Measurements from ENCODE around the gene MMP15.
A peak's percentile ranks its signal among the peaks of the same experiment; 100 is the strongest.
"Not testable (repeated sequence)": the region's sequence is repeated elsewhere in the genome, so short reads cannot be mapped to it uniquely, and the experiment has no call there.

Gene MMP15

DNA sequence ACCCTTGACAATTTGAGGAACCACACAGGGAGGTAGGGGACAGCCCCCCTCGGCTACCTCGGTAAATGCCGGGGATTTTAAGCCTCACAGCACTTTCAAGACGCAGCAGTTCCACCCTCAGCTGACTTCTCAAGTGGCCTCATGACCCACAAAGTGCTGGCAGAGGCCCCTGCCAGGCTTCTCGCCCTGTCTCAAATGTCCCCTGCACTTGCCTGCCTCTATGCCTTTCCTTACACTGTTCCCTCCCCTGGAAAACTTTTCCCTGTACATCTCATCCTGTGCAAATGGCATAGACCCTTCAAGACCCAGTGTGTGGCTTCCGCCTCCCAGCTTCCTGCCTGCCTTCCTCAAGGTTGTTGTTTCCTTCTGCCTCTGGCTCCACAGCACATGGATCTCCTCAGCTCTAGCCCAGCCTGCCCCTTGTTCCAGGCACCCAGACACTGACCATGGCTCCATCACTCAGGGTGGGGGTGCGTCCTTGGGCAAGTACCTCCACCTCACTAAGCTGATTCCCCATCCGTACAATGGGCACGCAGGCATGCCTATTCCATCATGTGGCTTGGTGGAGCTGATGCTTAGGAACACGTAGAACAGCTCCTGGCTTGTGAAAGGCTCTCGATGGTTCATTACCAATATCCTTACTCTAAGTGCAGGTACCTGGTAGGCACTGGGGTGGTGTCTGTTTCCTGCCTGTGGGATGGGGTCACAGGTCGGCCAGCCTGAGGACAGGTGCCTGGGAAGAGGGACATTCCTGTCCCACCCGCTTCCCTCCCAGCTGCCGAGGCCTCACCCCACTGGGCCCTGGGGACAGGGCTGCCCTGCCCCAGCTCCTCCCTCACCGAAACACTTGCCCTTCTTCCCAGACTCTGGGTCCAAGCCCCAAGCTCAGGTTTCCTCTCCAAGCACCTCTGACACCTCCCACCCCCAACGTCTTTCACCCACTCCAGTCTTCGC is 24.0 kb downstream of the MMP15 start:
- no peak for DNase-seq

DNA sequence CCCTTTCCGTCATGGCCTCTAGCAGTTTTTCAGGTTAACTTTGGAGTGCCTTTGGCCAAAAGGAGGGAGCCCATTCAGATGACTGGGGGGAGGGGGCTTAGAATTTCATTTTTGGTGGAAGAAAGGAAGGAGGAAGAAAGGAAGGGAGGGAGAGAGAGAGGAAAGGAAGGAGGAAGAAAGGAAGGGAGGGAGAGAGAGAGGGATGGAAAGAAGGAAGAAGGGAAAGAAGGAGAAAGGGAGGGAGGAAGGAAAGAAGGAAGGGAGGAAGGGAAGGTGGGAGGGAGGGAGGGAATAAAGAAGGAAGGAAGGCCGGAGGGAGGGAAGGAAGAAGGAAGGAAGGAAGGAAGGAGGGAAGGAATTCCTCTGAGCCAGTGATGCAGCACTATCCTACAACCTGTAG is 25.7 kb downstream of the MMP15 start:
- DNase-seq: no peak

DNA sequence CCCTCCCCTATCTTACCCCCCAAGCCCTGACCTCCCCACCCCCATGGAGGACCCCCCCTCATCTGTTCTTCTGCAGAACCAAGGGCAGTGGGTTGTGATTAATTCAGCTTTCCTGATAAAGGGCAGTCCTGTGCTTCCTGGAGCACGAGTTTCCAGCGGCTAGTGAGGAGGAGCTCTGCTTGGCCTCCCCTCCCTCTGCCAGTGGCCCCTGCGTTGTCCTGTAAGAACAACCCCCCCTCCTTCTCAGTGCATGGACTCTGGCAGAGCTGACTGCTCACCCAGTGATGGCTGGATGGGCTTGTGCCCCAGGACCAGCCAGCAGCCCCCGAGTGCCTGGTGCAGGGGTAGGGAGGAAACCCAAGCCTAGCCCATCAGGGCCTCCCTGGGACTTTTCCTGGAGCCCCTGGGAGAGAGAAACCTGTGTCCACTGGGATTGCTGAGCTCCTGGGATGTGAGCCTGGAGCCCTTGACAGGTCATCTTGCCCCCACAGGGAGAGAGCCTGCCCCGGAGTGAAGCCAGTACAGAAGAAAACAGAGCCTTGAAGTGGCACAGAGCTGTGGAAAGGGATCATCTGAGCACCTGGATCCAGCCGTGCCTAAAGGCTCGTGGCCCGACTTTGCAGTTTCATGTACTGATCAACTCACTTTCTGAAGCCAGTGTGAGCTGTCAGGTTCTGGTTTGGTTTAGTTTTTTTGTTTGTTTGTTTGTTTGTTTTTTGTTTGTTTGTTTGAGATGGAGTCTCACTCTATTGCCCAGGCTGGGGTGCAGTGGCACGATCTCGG is 26.5 kb downstream of the MMP15 start:
- DNase-seq: no peak

DNA sequence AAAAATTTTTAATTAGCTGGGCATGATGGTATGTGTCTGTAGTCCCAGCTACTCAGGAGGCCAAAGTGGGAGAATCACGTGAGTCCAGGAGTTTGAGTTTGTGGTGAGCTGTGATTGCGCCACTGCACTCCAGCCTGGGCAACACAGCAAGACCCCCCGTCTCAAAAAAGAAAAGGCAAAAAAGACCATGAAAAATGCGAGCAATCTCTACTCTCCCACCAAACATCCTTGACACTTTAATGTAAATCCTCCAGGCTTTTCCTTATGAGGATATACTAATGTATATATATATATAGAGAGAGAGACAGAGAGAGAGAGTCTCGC is 28.1 kb downstream of the MMP15 start:
- DNase-seq: no peak

- DNase-seq: no peak
Measured at GRCh38 chr16:58054289-58054688, 28.7 kb downstream of the MMP15 start.

GRCh38 chr16:58056580-58056979 is 31.0 kb downstream of the MMP15 start:
- no peak for DNase-seq

DNA sequence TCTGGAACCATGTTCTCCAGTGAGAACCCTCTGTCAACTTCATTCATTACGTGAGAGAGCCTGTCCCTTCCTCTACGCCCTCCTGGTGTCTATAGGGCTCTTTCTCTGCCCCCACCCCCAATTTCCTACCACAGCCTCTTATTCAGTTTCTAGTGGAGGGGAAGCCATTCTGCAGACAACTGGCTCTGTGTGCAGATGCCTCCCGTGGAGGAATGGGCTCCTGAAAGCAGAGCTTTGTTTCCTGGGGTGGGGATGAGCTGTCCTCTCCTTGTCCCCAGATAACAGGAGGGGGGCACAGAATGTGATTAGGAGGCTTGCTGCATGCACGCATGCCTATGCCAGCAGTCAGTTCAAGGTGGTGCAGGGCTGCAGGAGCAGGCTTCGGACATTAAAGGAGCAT is 31.6 kb downstream of the MMP15 start:
- no peak for DNase-seq

- DNase-seq: no peak
Measured at GRCh38 chr16:58057784-58058183, 32.2 kb downstream of the MMP15 start.

- no peak for DNase-seq
Measured at GRCh38 chr16:58062821-58063220, 37.3 kb downstream of the MMP15 start.

DNA sequence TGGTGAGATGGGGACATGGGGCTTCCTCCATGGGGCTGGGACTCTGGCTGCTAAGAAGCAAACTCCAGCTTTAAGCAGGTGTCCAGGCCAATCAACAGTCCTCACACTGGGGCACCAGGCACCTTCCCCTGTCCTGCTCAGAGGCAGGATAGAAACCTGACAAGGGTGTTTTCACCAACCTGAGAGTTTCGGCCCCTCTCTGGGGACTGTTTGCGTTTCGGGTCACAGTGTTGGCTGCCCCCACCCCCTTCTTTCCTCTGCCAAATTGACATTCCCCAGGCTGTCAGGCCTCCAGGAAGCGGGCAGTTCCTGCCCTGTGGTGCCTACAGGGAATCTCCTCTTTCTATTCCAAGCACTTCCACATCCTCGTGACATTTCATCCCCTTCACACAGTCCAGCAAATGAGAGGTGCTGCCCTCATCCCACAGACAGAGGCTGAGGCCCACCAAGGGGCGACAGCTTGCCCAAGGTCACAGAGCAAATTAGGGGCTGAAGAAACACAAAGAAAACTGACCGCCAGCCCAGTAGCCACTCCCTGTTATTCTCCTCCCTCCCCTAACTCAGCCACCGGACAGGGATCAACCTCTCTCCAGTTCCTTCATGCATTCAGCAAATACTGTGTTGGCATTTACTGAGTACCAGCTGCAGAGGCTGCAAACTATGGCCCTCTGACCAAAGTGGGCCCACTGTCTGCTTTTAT is 38.0 kb downstream of the MMP15 start:
- DNase-seq: no peak

- no peak for DNase-seq
Measured at GRCh38 chr16:58070585-58070984, 45.0 kb downstream of the MMP15 start.

- DNase-seq: not testable (repeated sequence)
Measured at GRCh38 chr16:58072134-58072533, 46.6 kb downstream of the MMP15 start.

DNA sequence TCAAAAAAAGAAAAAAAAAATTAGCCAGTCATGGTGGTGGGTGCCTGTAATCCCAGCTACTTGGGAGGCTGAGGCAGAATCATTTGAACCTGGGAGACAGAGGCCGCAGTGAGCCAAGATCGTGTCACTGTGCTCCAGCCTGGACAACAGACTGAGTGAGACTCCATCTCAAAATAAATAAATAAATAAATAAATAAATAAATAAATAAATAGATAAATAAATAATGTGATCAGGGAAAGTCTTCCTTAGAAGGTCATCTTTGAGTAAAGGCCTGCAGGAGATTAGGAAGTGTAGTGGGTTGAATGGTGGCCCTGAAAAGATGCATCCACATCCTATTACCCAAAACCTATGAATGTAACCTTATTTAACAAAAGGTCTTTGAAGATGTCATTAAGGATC is 47.5 kb downstream of the MMP15 start:
- DNase-seq: not testable (repeated sequence)

DNA sequence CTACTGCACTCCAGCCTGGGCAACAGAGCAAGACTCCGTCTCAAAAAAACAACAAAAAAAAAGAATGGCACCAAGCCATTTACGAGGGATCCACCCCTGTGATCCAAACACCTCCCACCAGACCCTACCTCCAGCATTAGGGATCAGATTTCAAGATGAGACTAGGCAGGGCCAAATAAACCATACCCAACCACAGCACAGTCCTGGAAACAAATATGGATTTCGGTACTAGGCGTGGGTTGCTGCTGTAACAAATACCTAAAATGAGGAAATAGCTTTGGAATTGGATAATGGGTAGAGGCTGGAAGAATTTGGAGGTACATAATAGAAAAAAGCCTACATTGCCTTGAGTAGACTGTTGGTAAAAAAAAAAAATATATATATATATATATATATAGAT is 49.1 kb downstream of the MMP15 start:
- no peak for DNase-seq

DNA sequence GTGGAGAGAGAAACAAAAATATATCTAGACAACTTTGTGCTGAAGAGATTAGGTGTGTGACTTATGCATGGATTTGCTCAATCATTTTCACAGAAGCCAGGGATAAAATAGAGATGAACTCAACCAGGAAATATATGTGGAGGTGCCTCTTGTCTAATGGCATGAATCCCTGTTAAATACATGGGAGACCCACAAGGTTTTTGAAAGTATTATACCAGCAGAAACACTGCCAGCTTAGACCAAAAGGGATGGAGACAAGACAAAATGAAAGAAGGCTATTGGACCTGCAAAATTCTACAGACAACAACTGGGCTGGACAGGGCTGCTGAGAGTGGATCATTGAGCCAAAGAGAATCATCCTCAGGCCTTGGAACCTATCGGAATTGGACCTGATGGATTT is 51.0 kb downstream of the MMP15 start:
- no peak for DNase-seq

- DNase-seq: no peak
Measured at GRCh38 chr16:58077796-58078195, 52.2 kb downstream of the MMP15 start.

DNA sequence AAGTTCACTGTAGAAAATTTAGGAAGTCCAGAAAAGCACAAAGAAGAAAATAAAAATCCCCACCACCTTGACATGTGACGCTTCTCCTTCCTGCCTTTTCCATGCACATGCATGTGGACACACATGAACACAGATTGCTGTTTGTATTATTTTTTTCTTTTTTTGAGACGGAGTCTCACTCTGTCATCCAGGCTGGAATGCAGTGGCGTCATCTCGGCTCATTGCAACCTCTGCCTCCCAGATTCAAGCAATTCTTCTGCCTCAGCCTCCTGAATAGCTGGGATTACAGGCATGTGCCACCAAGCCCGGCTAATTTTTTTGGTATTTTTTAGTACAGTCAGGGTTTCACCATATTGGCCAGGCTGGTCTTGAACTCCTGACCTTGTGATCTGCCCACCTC is 55.1 kb downstream of the MMP15 start:
- DNase-seq: not testable (repeated sequence)

DNA sequence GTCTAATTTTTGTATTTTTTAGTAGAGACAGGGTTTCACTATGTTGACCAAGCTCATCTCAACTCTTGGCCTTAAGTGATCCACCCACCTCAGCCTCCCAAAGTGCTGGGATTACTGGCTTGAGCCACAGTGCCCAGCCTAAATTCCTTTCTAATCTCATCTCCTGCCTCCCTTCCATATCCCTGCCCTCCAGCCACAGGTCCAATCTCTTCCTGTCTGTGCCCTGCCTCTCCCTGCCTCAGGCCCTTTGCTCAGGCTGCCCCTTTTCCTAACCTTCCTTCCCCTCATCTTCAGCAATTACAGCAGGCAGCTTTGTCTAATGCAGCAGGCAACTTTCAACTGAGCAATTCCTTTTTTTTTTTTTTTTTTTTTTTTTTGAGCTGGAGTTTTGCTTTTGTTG is 56.8 kb downstream of the MMP15 start:
- no peak for DNase-seq

DNA sequence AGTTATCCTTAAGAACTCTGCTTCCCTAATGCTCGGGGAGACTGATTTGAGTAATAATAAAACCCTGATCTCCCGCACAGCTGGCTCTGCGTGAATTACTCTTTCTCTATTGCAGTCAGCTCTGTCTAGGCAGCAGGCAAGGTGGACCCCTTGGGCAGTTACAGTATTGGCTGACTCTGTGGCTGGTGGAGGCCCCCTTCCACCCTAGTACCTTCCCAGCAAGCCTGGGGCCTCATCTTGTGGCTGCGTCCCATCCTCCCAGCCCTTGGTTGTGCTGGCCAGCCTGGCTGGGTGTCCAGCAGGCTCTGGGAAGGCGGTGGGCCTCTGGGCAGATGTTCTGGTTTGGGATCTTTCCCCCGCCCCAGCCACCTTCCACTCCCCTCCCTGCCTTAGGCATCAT is 59.1 kb downstream of the MMP15 start:
- no peak for DNase-seq

- no peak for DNase-seq
Measured at GRCh38 chr16:58085171-58085570, 59.6 kb downstream of the MMP15 start.

DNA sequence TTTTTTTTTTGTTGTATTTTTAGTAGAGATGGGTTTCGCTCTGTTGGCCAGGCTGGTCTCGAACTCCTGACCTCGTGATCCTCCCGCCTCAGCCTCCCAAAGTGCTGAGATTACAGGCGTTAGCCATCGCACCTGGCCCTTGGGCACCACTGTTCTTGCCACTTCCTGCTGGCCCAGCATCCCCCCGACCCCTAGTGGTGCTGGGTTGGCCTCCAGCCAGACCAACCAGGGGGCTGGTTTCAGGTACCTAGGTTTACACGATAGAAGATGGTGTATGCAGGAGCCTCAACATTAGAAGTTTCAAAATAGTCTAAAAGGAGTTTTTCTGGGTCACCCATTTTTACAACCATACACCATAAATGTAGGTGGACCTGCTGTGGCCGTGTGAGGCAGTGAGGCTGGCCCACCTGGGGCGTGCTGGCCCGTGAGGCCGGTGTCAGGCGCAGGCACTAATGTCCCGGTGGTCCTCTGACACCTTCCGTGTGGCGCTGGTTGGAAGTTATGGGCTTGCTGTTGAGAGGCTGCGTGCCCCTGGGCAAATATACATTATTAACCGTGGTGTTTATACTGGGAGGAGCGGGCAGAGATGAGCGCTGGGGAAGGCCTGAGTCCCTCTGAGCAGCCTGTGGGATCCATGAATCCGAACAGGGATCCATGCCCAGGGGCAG is 60.2 kb downstream of the MMP15 start:
- DNase-seq: no peak

- peak; percentile 57 for DNase-seq
Measured at GRCh38 chr16:58086381-58087208, 61.0 kb downstream of the MMP15 start.
